Naive thymus-derived CD8-positive, alpha-beta T cell (primary cell): ENCODE measurements around the gene RIMS1. TPM values are rescaled to one million over a fixed set of nuclear protein-coding genes. Genes with fewer than 3 reads are reported as not detected.
A peak's percentile ranks its signal among the peaks of the same experiment; 100 is the strongest.

Experiments used
- ATAC-seq, 2 donors: fragments of 150-1000 bp; cut with Tn5 transposase in 1 of 2; sonication (Bioruptor Pico), chemical (Tn5 transposase) in 1 of 2; 1 replicate in 1 of 2; 2 replicates in 1 of 2; pipeline ENCODE4 v1.10.0; 2021; ENCODE audit warnings: mild to moderate bottlenecking in 2 of 2, moderate library complexity in 2 of 2
- POLR2A ChIA-PET: fragments of 350-600 bp; sonication (Branson Sonifier 250); formaldehyde crosslinking; loops from one replicate; lab custom pipeline; 2021; ENCODE audit warnings: antibody characterized with exemption; lab: Charles Lee
- DNase-seq, 10 donors: peaks; one replicate each; pipeline versions ENCODE4 v3.0.0 to v3.0.0-alpha.2; 2020 to 2022
- H3K27ac Mint-ChIP-seq, 10 donors: one replicate each; pipeline ENCODE4 v1.8.0; 2020 to 2022; ENCODE audit warnings: mild to moderate bottlenecking in 10 of 10, mixed read lengths in 10 of 10, moderate library complexity in 4 of 10, inconsistent platforms in 1 of 10
- H3K27me3 Mint-ChIP-seq, 5 donors: one replicate each; pipeline ENCODE4 v1.8.0; 2021 to 2022; ENCODE audit warnings: mixed read lengths in 5 of 5
- H3K36me3 Mint-ChIP-seq, 3 donors: one replicate each; pipeline ENCODE4 v1.8.0; 2020 to 2022; ENCODE audit warnings: mixed read lengths in 3 of 3, mild to moderate bottlenecking in 2 of 3, inconsistent platforms in 1 of 3
- H3K4me1 Mint-ChIP-seq, 4 donors: one replicate each; pipeline ENCODE4 v1.8.0; 2021 to 2022; ENCODE audit warnings: mixed read lengths in 4 of 4
- H3K4me3 Mint-ChIP-seq, 10 donors: one replicate each; pipeline ENCODE4 v1.8.0; 2020 to 2022; ENCODE audit warnings: mild to moderate bottlenecking in 10 of 10, mixed read lengths in 10 of 10, moderate library complexity in 6 of 10, inconsistent platforms in 1 of 10
- H3K9me3 Mint-ChIP-seq, 9 donors: one replicate each; pipeline ENCODE4 v1.8.0; 2020 to 2022; ENCODE audit warnings: mixed read lengths in 9 of 9, mild to moderate bottlenecking in 3 of 9, inconsistent platforms in 1 of 9, moderate library complexity in 1 of 9
- polyA plus RNA-seq, 3 donors: library from polyadenylated mRNA; unstranded; fragments of 300-500 nt; fragmentation: Illumina TruSeq; gene quantifications; one replicate each; pipeline ENCODE4 v1.2.3, GENCODE V29; 2021
- total RNA-seq, 8 experiments: library from RNA in 2 of 8; stranded (reverse) in 2 of 8; gene quantifications; one replicate each; pipeline ENCODE4 v1.2.3 and lab custom pipeline; 2021 to 2026

RIMS1 gene
- total and polyA plus RNA-seq, 5 experiments from 2014 or later = not detected

GRCh38 chr6:72419966-72420365 lies 533.6 kb downstream of the RIMS1 start:
- ATAC-seq (no peak), DNase-seq (no peak)
- Mint-ChIP-seq H3K4me1 (no peaks in the 10 kb centered on the region), H3K36me3 (no peaks in the 10 kb centered on the region), H3K9me3 (no peaks in the 10 kb centered on the region), H3K27me3 (peaks cover 2 to 21% (median 6%) of the 10 kb centered on the region in 5 donors), H3K4me3 (no peak overlapping the region), H3K27ac (peak overlapping the region in 1 of 10 donors; percentile 61)
- POLR2A ChIA-PET = no interaction called here

- Mint-ChIP-seq H3K27me3 (peaks cover 3 to 21% (median 7%) of the 10 kb centered on the region in 5 donors), H3K4me1 (no peaks in the 10 kb centered on the region), H3K4me3 (no peak overlapping the region), H3K9me3 (no peaks in the 10 kb centered on the region), H3K36me3 (no peaks in the 10 kb centered on the region), H3K27ac (no peak overlapping the region)
- ATAC-seq (no peak), DNase-seq (no peak)
- POLR2A ChIA-PET = no interaction called here
Observed at GRCh38 chr6:72420409-72420808, 534.1 kb downstream of the RIMS1 start.

GRCh38 chr6:72421387-72421786 lies 535.0 kb downstream of the RIMS1 start:
- H3K27me3 Mint-ChIP-seq = peaks cover 4 to 21% (median 8%) of the 10 kb centered on the region in 5 donors
- no peak overlapping the region for H3K27ac Mint-ChIP-seq
- DNase-seq (no peak), ATAC-seq (no peak)
- POLR2A ChIA-PET = no interaction called here
- no peak overlapping the region for H3K4me3 Mint-ChIP-seq
- H3K4me1 Mint-ChIP-seq = no peaks in the 10 kb centered on the region
- H3K36me3 Mint-ChIP-seq = no peaks in the 10 kb centered on the region
- H3K9me3 Mint-ChIP-seq = no peaks in the 10 kb centered on the region

- no peak overlapping the region for H3K27ac Mint-ChIP-seq
- no peak for ATAC-seq
- H3K27me3 Mint-ChIP-seq = peaks cover 6 to 21% (median 8%) of the 10 kb centered on the region in 5 donors
- DNase-seq = no peak
- POLR2A ChIA-PET = no interaction called here
- H3K4me1 Mint-ChIP-seq = no peaks in the 10 kb centered on the region
- peaks cover 0 to 6% (median 0%) of the 10 kb centered on the region in 9 donors for H3K9me3 Mint-ChIP-seq
- H3K36me3 Mint-ChIP-seq = no peaks in the 10 kb centered on the region
- H3K4me3 Mint-ChIP-seq = no peak overlapping the region
Observed at GRCh38 chr6:72422171-72422570, 535.8 kb downstream of the RIMS1 start.

GRCh38 chr6:72424476-72424875 lies 538.1 kb downstream of the RIMS1 start:
- Mint-ChIP-seq H3K27me3 (peaks cover 5 to 17% (median 8%) of the 10 kb centered on the region in 5 donors), H3K4me1 (no peaks in the 10 kb centered on the region), H3K9me3 (peaks cover 0 to 10% (median 0%) of the 10 kb centered on the region in 9 donors), H3K36me3 (peaks cover 0 to 2% (median 0%) of the 10 kb centered on the region in 3 donors), H3K4me3 (no peak overlapping the region), H3K27ac (no peak overlapping the region)
- DNase-seq (no peak), ATAC-seq (no peak)
- POLR2A ChIA-PET = no interaction called here

- peaks cover 0 to 10% (median 0%) of the 10 kb centered on the region in 9 donors for H3K9me3 Mint-ChIP-seq
- H3K27me3 Mint-ChIP-seq = peaks cover under 1 to 21% (median 10%) of the 10 kb centered on the region in 5 donors
- no peak overlapping the region for H3K4me3 Mint-ChIP-seq
- POLR2A ChIA-PET = no interaction called here
- peaks cover 0 to 2% (median 0%) of the 10 kb centered on the region in 3 donors for H3K36me3 Mint-ChIP-seq
- H3K27ac Mint-ChIP-seq = no peak overlapping the region
- DNase-seq (no peak), ATAC-seq (no peak)
- H3K4me1 Mint-ChIP-seq = no peaks in the 10 kb centered on the region
Observed at GRCh38 chr6:72425003-72425681, 538.8 kb downstream of the RIMS1 start.

- Mint-ChIP-seq H3K27ac (no peak overlapping the region), H3K36me3 (no peaks in the 10 kb centered on the region), H3K4me3 (no peak overlapping the region), H3K9me3 (no peaks in the 10 kb centered on the region), H3K27me3 (peaks cover 11 to 42% (median 15%) of the 10 kb centered on the region in 5 donors), H3K4me1 (no peaks in the 10 kb centered on the region)
- no peak for DNase-seq
- POLR2A ChIA-PET = no interaction called here
- ATAC-seq = no peak
Observed at GRCh38 chr6:72440611-72441010, 554.3 kb downstream of the RIMS1 start.

GRCh38 chr6:72446430-72446829 lies 560.1 kb downstream of the RIMS1 start:
- Mint-ChIP-seq H3K4me1 (no peaks in the 10 kb centered on the region), H3K9me3 (no peaks in the 10 kb centered on the region), H3K4me3 (no peak overlapping the region), H3K36me3 (no peaks in the 10 kb centered on the region), H3K27ac (no peak overlapping the region), H3K27me3 (peaks cover 6 to 26% (median 11%) of the 10 kb centered on the region in 5 donors)
- POLR2A ChIA-PET = no interaction called here
- ATAC-seq (no peak), DNase-seq (no peak)
